HL-60/S4 (cell line): ENCODE results near the gene PTPRN2.

Experiments used
- in situ Hi-C: fragments of 300-500 bp; cut with MboI; formaldehyde crosslinking; loops from 2 replicates; pipeline ENCODE4 v1.14.3; 2022; ENCODE audit warnings: low sequenced_read_pairs

PTPRN2 gene

DNA sequence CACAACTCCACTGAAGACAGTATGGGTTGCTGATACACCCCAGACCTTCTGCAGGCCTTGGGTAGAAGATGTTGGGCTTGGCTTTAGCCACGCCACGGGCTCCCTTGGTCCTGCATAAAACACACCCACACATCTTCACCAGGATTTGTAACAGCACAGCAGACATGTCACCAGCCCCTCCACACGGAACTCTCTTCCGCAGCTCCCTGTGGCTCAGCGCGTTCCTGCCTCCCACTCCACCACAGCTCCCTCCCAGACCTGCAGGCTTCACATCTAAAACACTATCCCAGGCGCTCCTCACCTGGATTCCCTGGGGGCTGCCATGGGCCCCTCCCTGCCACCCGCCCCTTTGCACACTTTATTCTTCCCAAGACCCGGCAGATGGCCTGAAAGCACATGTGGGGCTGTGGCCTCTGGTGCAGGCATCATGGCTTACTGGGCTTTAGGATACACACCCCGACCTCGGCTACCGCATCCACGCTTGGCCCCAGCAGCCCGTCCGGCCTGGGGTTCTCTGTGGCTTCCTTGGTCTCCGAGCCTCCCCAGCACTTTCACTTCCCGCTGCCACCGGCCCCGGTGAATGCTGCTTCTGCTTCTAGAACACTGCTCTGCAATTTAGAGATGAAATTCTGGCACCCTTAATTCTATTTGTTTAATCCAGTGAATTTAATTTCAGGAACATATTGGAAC is 818.0 kb downstream of the PTPRN2 start:
- in situ Hi-C loops: no loop called here

DNA sequence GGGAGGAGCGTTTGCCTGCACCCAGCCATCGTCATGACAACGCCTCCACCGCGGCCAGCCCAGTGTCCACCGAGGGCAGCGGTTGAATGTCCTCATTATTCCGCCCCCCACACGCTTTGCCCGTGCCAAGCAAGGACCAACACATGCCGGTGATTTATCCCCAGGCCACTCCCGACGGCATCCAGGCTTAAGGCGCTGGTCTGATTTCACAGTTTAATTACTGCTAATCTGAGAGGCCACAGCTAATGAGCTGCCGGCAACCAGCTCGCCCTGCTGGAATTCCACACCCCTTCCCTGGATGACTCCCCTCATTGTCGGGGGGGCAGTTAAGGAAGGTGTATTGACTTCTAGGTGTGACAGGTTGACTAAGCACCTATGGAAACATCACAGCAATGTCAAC is 818.5 kb downstream of the PTPRN2 start:
- in situ Hi-C loops: no loop called here

DNA sequence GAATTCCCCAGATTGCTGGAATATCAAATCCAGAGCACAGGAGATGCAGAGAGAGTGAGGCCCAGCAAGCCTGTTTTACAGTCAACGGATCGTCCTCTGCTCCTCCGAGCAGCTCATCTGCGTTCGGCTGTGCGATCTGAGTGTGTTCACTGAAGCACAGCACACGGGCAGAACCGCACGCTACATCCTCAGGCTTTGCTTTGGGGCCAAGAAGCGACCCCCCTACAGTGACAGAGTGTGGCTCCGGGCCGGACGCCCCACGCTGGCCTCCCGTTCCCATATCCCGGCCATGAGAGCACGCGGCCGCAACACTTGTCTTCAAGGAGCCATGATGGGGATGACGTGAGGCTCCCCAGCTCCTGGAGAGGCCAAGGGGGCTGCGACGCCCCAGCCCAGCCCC is 819.4 kb downstream of the PTPRN2 start:
- in situ Hi-C loops: no loop called here

DNA sequence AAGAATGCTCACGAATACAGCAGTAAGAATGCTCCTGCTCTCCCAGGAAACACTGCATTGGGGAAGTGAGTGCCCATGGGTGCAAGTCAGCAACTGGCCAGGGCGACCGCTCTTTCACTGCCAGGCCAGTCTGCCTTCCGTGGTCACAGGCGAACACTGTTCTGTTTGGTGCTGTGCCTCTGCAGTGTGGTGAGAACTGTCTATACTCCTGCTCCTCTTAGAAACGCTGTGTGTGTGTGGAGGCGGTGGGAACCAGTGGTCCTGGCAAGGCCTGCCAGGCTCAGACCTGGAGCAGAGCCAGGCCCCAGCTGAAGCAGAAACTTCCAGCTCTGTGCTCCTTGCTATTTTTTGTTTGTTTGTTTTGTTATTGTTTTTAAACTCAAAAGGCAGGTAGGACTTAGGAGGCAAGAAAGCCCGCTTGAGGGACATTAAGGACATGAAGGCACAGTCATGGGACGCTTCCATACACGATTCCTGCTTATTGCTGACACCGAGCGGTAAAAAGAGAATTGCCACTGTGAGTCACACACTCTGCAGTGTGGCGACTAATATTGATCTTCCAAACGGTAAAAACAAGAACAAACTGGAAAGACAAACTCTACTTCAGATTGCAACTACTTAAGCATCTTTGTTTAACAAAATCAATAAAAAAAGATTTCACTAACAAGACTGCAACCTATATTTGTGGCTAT is 820.0 kb downstream of the PTPRN2 start:
- in situ Hi-C loops: no loop called here

DNA sequence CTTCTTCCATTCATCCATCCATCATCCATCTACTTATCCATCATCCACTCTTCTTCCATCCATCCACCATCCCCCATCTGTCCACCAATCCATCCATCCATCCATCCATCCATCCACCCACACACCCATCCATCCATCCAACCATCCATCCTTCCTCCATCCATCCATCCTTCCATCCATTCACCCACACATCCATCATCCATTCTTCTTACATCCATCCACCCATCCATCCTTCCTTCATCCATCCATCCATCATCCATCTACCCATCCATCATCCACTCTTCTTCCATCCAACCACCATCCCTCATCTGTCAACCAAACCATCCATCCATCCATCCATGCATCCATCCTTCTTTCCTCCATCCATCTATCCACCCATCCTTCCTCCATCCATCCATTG is 821.5 kb downstream of the PTPRN2 start:
- in situ Hi-C loops: no loop called here

DNA sequence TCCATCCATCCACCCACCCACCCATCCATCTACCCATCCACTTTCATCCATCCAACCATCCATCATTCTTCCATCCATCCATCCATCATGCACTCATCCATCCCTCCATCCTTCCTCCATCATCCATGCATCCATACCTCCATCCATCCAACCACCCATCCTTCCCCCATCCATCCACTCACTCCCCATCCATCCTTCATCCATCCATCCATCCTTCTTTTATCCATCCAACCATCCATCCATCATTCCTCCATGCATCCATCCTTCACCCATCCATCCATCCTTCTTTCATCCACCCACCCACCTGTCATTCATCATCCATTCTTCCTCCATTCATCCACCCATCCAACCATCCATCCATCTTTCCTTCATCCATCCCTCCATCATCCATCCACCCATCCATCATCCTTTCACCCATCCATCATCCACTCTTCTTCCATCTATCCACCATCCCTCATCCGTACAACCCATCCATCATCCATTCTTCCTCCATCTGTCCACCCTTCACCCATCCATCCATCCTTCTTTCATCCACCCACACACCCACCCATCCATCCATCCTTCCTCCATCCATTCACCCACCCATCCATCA is 822.6 kb downstream of the PTPRN2 start:
- in situ Hi-C loops: no loop called here

DNA sequence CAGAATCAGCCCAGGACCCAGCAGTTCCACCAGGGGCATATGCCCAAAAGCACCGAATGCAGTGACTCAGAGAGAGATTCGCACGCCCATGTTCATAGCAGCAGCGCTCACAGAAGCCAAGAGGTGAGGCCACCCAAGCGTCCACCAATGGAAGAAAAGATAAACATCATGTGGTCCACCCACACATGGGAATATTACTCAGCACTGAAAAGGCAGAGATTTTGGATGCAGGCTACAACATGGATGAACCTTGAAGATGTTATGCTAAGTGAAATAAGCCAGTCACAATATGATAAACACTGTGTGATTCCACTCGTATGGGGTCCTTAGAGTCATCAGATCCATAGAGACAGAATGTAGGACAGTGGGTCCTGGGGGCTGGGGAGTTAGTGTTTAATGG is 823.4 kb downstream of the PTPRN2 start:
- in situ Hi-C loops: no loop called here

DNA sequence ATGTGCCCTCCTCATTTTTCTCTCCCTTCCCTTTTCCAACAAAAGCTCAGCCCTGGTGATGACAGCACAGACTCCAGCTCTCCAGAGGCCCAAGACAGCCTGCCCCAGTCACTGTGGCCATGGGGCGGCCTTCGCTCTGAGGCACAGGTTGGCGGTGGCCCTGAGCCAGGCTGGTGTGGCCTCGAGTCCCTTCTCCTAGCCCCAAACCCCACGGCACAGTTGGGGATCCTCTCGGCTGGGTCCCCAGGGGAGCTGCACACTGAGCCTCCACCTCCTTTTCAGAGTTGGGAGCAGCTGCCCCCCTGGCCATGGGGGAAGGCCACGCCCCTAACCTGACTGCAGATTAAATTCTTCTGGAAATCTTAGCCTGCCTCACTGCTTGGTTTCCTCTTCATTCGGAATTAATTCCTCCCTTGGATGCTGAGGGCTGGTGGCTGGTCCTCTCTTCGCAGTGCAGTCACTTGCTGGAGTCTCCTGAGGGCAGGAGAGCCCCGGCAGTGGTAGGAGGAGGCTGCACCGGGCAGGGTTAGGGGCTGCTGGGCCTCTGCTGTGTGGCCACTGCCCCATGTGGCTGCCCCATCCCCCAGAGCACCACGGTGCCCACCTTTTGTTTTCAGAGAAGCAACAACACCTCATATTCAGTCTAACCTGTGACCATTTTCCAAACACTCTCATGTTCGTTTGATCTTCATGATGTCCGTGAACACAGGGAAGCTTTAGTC is 824.2 kb downstream of the PTPRN2 start:
- in situ Hi-C loops: no loop called here

DNA sequence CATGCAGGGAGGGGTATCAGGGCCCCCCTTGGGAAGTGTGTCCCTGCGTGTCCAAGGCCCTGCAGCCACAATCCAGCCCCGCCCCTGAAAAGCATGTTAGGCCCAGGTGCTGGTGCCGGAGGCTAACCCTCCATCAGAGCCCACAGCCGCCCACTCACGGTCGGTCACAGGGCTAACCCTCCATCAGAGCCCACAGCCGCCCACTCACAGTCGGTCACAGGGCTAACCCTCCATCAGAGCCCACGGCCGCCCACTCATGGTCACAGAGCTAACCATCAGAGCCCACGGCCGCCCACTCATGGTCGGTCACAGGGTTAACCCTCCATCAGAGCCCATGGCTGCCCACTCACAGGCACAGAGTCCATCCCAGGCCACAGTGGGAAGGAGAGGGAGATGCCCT is 824.8 kb downstream of the PTPRN2 start:
- in situ Hi-C loops: no loop called here

DNA sequence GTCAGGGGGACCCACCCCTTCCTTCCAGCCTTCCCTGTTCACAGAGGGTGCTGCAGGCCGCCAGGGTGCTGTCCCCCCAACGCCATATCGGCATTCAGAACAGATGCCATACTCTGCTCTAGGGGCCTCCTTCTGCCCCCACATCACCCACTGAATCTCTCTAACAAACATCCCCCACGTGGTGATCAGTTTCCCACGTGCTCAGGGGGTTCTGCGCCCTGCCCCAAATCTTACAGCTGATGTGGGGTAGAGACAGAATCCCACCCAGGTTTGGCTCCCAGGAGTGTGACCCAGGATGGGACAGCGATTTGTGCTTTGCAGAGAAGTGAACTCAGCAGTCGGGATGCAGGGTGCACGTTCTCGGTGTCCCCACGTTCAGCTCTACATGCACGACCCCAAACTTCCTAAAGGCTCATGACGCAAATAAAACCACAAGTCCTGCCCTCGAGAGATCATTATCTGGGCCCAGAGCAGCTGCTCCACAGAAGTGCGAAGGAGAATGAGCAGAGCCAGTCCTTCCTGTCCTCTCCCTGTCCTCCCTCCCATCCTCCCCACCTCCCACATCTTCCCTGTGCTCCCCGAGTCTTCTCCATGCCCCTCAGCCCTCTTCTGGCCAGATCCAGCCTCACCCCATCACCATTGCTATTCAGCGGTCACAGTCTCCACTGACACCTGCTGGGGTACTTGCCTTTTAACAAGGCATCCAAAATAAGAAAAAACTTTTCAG is 827.5 kb downstream of the PTPRN2 start:
- in situ Hi-C loops: no loop called here

DNA sequence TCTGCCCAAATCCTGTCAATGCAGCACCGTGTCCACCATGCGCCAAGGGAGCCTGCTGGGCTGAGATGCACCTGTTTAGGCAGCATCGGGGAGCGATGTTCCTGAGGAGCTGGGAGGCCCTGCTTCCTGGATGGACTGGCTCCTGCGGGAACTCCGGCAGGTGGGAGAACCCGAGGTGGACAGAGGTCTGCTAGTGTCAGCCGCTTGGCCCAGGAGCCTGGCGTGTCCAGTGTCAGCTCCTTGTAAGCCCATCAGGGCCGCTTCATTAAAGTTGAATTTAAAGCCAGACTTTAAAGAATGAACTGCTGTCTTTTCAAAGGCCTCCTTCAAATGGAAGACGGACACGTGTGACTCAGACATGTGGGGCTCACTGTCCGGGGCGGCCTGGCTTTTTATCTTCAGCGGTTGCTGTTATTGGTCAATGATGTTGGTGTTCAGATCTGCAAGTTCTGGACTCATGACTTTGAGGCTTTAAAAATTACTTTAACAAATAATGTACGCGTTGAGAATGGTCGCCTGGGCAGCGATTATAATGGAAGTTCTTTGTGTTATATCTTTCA is 828.3 kb downstream of the PTPRN2 start:
- in situ Hi-C loops: no loop called here

DNA sequence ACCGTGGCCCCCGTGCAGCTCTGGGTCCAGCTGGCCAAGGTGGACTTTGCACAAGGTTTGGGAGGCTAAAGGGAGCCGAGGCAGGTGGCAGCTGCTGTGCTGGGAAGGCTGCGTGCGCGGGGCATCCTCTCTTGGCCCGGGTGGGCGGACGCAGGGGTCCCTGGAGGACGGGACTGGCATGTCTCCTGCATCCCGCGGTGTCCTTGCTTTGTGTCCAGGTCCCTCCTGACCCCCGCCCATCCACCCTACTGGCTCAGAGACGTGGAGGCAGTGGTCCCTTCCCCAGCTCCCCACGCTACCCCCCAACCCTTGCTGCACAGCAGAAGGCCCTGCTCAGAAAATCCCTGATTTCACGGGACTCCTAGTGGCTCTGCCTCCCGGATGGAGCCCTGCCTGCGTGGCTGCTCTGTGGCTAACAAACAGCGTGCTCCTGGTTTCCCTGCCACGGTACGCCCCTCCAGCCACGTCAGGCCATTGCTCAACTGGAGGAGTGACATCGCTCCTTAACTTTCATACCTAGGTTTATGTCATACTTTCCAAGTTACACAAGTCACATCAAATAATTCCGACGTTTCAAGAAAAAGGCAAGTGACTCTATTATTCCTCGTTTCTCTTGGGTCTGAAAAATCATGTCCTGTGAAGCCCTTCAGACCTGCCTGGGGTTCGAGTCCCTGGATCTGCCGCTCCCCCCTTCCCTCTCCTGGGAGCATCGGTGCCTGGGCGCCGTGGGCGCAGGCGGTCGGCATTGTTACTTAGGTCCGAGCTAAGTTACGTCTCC is 829.0 kb downstream of the PTPRN2 start:
- in situ Hi-C loops: no loop called here

DNA sequence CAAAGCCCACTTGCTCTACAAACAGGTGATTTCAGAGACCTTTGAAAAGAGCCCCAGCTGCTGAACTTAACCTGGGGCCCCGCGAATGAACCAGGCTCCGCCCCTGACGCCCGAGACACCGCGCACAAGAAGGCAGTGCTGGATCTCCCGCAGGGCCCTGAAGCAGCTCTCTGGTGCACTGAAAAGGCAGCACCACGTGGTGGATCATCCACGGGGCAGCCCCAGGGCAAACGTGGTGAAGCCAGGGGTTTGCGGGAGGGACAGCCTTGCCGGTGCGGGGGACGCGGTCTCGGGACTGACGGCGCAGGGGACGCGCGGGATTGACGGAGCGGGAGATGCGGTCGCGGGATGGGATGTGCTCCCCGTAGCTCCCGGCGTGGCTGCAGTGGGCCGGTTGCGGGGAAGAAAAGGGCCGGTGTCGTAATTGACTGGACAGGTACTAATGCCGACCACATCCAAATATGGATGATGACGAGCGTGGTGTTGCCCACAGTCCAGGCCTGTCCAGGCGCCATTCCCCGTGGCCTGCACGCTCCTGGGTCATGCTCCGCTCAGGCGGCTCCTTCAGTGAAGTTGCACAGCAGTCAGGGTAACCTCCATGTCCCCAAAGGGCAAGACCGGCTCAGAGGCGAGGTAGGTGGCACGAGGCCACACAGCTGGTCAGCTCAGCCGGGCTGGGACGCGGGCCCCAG is 829.7 kb downstream of the PTPRN2 start:
- in situ Hi-C loops: no loop called here

DNA sequence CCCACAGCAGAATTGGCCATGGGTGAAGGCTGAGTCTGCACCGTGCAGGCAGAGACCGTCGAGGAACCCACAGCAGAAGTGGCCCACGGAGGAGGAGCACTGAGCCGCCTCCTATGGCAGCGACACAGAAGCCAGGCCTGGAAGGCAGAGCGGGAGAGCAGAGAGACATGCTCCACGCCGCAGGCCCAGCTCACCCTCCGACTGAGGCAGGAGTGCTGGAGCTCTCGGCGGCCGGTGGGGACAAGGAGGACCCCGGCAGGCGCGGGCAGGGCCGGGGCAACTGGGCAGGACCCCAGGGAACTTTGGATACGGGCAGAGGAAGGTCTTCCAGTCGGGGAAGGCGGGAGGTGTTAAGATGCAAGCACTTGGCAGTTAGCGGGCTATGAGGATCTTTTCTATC is 830.4 kb downstream of the PTPRN2 start:
- in situ Hi-C loops: no loop called here

DNA sequence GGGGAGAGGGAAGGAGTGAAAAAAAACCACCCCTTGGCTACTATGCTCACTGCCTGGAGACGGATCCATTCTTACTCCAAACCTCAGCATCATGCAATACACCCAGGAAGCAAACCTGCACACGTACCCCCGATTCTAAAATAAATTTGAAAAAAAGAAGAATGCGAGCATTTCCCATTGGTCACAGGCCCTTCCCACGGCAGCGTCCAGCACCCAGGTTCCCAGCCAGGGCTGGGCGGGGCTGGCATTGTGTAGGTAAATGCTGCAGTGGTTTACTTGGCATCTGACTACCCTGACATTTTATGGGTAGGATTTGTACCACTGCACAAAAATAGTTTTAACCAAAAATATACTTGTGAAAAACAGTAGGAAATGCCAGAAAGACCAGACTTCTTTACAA is 831.9 kb downstream of the PTPRN2 start:
- in situ Hi-C loops: no loop called here

DNA sequence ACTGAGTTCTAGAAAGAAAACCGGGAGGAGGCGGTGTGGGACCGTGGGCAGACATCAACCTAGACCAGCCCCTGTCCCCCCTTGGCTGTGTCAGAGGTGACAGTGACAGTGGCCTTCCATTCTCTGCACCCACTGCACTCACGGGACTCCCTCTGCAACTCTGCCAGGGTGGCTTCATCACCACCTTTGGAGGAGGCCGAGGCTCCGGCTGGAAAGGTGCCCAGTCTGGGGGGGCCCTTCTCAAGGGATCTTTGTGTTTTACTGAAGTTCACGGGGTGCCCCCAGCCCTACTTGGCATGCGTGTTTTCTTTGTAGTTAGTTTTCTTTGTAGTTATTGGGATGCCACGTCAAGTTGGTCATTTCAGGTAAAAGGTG is 833.2 kb downstream of the PTPRN2 start:
- in situ Hi-C loops: no loop called here

DNA sequence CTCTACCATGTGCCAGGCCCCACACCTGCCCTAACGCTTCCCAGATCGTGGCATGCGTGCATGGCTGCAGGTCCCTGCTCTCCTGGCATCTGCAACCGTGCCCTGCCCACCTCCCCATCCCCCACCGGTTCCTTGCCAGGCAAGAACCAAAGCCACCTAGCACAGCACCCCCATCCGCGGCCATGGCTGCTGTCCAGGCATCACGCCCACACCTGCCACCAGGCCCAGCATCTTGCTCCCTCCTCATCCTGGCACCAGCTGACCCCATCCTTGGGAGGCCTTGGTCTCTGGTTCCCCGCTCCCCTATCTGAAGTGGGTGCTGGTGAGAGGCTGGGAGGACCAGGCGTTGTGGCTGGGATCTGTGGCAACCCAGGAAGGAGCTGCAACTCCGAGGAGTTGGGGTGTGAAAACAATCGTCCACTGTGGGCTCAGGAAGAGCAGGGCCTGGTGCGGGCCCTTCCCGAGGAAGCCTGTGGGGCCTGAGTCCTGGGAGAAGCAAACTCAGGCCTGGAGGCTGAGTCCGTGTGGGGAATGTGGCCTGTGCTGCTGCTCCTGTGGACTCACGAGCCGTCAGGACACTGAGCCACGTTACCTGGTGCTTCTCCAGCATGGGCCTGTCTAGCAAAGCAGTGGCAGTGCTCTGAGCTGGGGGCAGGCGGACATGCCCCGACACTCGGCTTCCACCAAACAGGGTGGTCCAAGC is 833.8 kb downstream of the PTPRN2 start:
- in situ Hi-C loops: no loop called here

DNA sequence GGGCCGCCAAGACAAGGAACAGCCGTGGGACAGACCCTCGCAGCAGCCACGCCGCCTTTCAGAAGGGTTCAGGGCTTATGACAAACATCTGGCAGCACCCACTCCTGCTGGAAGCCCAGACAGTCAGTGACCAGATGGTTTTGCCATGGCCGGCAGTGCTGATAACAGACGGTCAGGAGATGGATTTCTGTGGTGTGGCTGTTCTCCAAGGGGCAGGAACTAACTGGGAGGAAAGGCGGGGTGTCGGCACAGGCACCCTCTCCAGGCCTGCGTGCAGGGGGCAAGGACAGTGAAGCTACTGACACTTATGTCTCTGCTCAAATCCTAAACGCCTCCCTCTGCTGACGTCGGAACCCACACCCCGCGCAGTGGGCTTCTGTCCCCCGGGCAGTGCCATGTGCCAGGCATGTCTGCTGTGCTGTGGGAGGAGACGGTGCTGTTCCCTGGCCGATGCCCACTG is 834.8 kb downstream of the PTPRN2 start:
- in situ Hi-C loops: no loop called here
